ENCODE results near the gene COBL. TPM values are rescaled to one million over a fixed set of nuclear protein-coding genes. Genes with fewer than 3 reads are reported as not detected.
A peak's percentile ranks its signal among the peaks of the same experiment; 100 is the strongest.

Gene COBL
- total RNA-seq, 1 experiment from 2014 or later, result 52.3 TPM

DNA sequence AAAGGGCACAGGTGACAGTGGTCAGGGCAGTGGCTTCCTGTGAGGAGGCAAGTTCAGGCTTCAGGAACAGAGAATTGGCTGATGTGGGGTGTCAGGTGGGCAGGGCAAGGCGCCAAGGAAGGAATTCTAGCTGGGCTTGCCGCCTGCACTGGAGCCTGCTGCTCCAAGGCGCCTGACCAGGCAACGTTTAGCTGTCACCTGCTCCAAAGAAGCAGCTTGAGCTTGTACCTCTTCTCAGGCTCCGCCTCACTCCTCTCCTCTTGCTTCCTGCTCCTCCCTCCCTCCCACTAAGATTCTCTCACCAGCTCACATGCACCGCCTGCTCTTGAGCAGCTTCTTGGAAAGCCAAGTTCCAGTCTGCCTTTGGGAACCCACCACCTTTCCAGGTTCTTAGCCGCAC, 346.5 kb downstream of the COBL start:
- Histone ChIP-seq H2BK120ac (ENCODE audit: low read depth, low read length, poor library complexity, severe bottlenecking) (no peak overlapping the region), H2BK15ac (ENCODE audit: low read depth, low read length) (no peak overlapping the region)

More for the DNA sequence above, 346.5 kb downstream of the COBL start:
- Mint-ChIP-seq H3K36me3 (ENCODE audit: insufficient read depth in 1 of 3, low read depth in 3 of 3) (peaks cover 16 to 24% (median 19%) of the 10 kb centered on the region in 3 experiments), H3K4me1 (no peaks in the 10 kb centered on the region), H3K4me3 (no peak overlapping the region), H3K27me3 (ENCODE audit: low read depth) (no peaks in the 10 kb centered on the region), H3K9me3 (peaks cover 24 to 30% of the 10 kb centered on the region in 2 experiments), H3K27ac (no peak overlapping the region)
- no peaks in the 10 kb centered on the region for H3K27me3 ChIP-seq (ENCODE audit: insufficient read depth, low read length)
- no peaks in the 10 kb centered on the region for H3K79me1 ChIP-seq (ENCODE audit: insufficient read depth, low read depth, low read length, poor library complexity, severe bottlenecking)
- H3K18ac ChIP-seq (ENCODE audit: insufficient read length, low read depth, low read length), result no peak overlapping the region
- TF ChIP-seq, protein P1, sequence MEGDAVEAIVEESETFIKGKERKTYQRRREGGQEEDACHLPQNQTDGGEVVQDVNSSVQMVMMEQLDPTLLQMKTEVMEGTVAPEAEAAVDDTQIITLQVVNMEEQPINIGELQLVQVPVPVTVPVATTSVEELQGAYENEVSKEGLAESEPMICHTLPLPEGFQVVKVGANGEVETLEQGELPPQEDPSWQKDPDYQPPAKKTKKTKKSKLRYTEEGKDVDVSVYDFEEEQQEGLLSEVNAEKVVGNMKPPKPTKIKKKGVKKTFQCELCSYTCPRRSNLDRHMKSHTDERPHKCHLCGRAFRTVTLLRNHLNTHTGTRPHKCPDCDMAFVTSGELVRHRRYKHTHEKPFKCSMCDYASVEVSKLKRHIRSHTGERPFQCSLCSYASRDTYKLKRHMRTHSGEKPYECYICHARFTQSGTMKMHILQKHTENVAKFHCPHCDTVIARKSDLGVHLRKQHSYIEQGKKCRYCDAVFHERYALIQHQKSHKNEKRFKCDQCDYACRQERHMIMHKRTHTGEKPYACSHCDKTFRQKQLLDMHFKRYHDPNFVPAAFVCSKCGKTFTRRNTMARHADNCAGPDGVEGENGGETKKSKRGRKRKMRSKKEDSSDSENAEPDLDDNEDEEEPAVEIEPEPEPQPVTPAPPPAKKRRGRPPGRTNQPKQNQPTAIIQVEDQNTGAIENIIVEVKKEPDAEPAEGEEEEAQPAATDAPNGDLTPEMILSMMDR (conservative IDR thresholded peaks at IDR 0.05), result no peak
- H2BK12ac ChIP-seq (ENCODE audit: insufficient read length, low read depth, low read length), result no peak overlapping the region
- peaks cover 9% of the 10 kb centered on the region for H3K9me3 ChIP-seq (ENCODE audit: control insufficient read depth, low read depth, low read length)
- H2AK5ac ChIP-seq (ENCODE audit: insufficient read length, low read length), result no peak overlapping the region
- no peak overlapping the region for H3K23ac ChIP-seq (ENCODE audit: insufficient read length, low read depth, low read length)
- no peaks in the 10 kb centered on the region for H3K23me2 ChIP-seq (ENCODE audit: insufficient read length, low read depth, low read length, poor library complexity, severe bottlenecking)
- WGBS (ENCODE audit: extremely low coverage, insufficient read length, low lambda C conversion rate), result no CpG with 5 or more reads among the region's 7 CpGs
- no peak overlapping the region for H3K4me2 ChIP-seq (ENCODE audit: insufficient read depth, insufficient read length, low read length)
- no peak overlapping the region for H2AFZ ChIP-seq (ENCODE audit: low read length)
- H3T11ph ChIP-seq (ENCODE audit: low read length), result no peak overlapping the region
- H4K5ac ChIP-seq (ENCODE audit: insufficient read length, low read depth, low read length), result no peak overlapping the region
- no peak overlapping the region for H3K27ac ChIP-seq (ENCODE audit: insufficient read length, low read depth, low read length)
- H3K79me2 ChIP-seq (ENCODE audit: insufficient read depth, low read length), result no peaks in the 10 kb centered on the region
- H4K8ac ChIP-seq (replicated peaks; ENCODE audit: insufficient read length, low read depth, low read length), result no peak overlapping the region
- no peak overlapping the region for H2BK5ac ChIP-seq (ENCODE audit: insufficient read length, low read length)
- no peak overlapping the region for H3K9ac ChIP-seq (ENCODE audit: extremely low read depth, insufficient read length, low read length)
- DNase-seq, result peak; percentile 59
- H3K4ac ChIP-seq (ENCODE audit: low read depth, low read length), result no peak overlapping the region
- no peak overlapping the region for H3K14ac ChIP-seq (ENCODE audit: insufficient read depth, low read length)
- no peak overlapping the region for H3K56ac ChIP-seq (ENCODE audit: insufficient read length, low read depth, low read length)
- no peaks in the 10 kb centered on the region for H4K20me1 ChIP-seq (ENCODE audit: control insufficient read depth, insufficient read depth, insufficient read length)
- no peak overlapping the region for H4K91ac ChIP-seq (ENCODE audit: insufficient read length, low read depth, low read length)
- no peak overlapping the region for H2BK20ac ChIP-seq (ENCODE audit: low read depth, low read length, poor library complexity, severe bottlenecking)
- H3K4me1 ChIP-seq (ENCODE audit: insufficient read depth, low read length), result no peaks in the 10 kb centered on the region

Data from H9 (cell line).